Measurements from ENCODE around the gene RAC3.

- TF ChIP-seq CTCF (IDR thresholded peaks at IDR 0.05; ENCODE audit: insufficient read depth, low read length, poor library complexity, severe bottlenecking), result no peak
- TF ChIP-seq EZH2phosphoT487 (conservative IDR thresholded peaks at IDR 0.05; ENCODE audit: low read length), result no peak
Observed at GRCh38 chr17:82055965-82056728, 24.7 kb downstream of the RAC3 start.
